Heart left ventricle (tissue), 13 donors: Measurements from ENCODE around the gene DAND5.

ENCODE experiments used
- CTCF ChIP-seq, 12 donors: fragments of 200-600 bp; sonication (generic) in 4 of 12; IDR thresholded peaks; one replicate each; pipeline versions ENCODE4 v1.5.0 to v1.8.0; 2018 to 2022; ENCODE audit warnings: antibody characterized with exemption in 12 of 12, mild to moderate bottlenecking in 5 of 12
- POLR2A ChIP-seq, 2 donors: fragments of 450-650 bp; IDR thresholded peaks; one replicate each; pipeline ENCODE4 v1.6.1; 2017; ENCODE audit warnings: antibody characterized with exemption in 2 of 2, mild to moderate bottlenecking in 2 of 2, moderate library complexity in 2 of 2
- donor health status: ischemic (EF 13 %, LVEDD 7.1; RV severe dilation, severe dysfunction).
- donor health status: DM: no; HTN: yes; CAD: no.
- donor health status: DM: no; HTN: no; CAD: no.
- donor health status: ischemic (EF 25% LVEDD 6.9; RV normal size, moderate dysfunction).
- donor health status: ischemic (EF 25% LVEDD 5.7; RV mildly dilated, moderate dysfunction).
- donor health status: ischemic (EF 35%, LVEDD 5.7; RV mildly dilated, moderate dysfunction).
- donor health status: nonischemic (EF 11% LVEDD 7.7; RV severe dilation, severe dysfunction).
- donor health status: DM: yes; HTN: yes; CAD: no.
- donor health status: PGD.
- donor health status: ischemic (EF 29% LVEDD 5.4; RV normal size, mild dysfunction).
- donor health status: nonischemic (EF 23%, LVEDD 6.1; RV moderate dilation, normal function).

- no peak for TF ChIP-seq CTCF (IDR thresholded peaks at IDR 0.05)
- TF ChIP-seq POLR2A (IDR thresholded peaks at IDR 0.05), result no peak
Observed at GRCh38 chr19:13004273-13004672, 34.9 kb downstream of the DAND5 start.
